Adrenal gland (tissue), 5 donors: ENCODE measurements around the gene SMG6.

Experiments used
- POLR2A ChIP-seq, 2 donors: fragments of 450-650 bp; IDR thresholded peaks; one replicate each; pipeline ENCODE4 v1.6.1; 2017; ENCODE audit warnings: antibody characterized with exemption in 2 of 2, mild to moderate bottlenecking in 2 of 2, moderate library complexity in 1 of 2
- TF ChIP-seq, protein P1 (sequence below), 6 experiments: fragments of 450-650 bp in 4 of 6; fragments of 200-600 bp in 2 of 6; sonication (generic) in 1 of 6; IDR thresholded peaks; 1 replicate in 5 of 6; 2 replicates in 1 of 6; pipeline versions ENCODE4 v1.5.1 to v1.8.0; 2016 to 2021; ENCODE audit warnings: antibody characterized with exemption in 6 of 6, mild to moderate bottlenecking in 2 of 6, moderate library complexity in 1 of 6
- donor health status: DM: no; HTN: no; CAD: no.

DNA sequence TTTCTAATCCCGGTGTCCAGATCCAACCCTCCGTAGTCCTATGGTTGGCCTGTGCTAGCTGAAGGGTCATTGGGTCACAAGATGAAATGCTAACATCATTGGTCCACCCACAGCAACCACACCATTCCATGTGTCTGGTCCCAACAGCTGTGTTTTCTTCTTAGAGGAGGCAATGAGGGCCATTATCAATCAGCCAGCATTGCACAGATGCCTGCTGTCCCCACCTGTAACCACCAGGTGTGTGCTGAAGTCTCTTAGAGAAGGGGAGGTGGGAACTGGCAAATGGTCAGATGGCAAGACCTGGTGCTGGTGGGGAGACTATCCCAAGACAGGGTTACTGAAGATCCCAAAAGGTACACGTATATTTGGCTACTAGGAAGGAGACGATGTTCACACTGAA lies 211.3 kb downstream of the SMG6 start:
- TF ChIP-seq, protein P1, sequence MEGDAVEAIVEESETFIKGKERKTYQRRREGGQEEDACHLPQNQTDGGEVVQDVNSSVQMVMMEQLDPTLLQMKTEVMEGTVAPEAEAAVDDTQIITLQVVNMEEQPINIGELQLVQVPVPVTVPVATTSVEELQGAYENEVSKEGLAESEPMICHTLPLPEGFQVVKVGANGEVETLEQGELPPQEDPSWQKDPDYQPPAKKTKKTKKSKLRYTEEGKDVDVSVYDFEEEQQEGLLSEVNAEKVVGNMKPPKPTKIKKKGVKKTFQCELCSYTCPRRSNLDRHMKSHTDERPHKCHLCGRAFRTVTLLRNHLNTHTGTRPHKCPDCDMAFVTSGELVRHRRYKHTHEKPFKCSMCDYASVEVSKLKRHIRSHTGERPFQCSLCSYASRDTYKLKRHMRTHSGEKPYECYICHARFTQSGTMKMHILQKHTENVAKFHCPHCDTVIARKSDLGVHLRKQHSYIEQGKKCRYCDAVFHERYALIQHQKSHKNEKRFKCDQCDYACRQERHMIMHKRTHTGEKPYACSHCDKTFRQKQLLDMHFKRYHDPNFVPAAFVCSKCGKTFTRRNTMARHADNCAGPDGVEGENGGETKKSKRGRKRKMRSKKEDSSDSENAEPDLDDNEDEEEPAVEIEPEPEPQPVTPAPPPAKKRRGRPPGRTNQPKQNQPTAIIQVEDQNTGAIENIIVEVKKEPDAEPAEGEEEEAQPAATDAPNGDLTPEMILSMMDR (IDR thresholded peaks at IDR 0.05): no peak
- no peak for TF ChIP-seq POLR2A (IDR thresholded peaks at IDR 0.05)
